ENCODE results near the gene FGF19. TPM values are rescaled to one million over a fixed set of nuclear protein-coding genes. Genes with fewer than 3 reads are reported as not detected.
A peak's percentile ranks its signal among the peaks of the same experiment; 100 is the strongest.

Gene FGF19
- total and polyA plus RNA-seq, 8 donors: not detected

DNA sequence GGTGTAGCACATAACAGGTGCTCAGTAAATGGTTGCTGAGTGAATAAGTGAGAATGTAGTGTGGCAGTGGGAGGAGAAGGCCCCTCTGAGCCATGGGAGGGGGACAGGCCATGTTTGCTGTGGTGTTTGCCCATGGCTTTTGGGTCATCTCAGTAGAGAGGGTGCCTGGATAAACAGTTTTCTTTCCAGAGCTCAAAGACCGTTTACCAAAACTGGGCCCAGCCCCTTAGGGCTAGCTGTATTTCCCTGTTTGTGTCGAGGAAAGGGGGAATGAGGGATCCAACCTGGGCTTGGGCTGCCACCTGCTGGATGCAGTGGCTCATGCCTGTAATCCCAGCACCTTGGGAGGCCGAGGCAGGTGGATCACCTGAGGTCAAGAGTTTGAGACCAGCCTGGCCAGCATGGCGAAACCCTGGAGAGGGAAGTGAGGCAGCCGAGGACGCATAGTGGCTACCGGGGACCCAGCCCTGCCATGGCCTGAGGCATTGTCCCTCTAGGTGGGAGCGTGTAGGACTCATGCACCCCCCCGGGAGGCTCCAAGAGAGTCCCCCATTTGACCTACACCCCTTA is 20.0 kb downstream of the FGF19 start:
- H3K9me3 ChIP-seq: no peaks in the 10 kb centered on the region
- peaks cover 0 to 28% (median 4%) of the 10 kb centered on the region in 3 donors for H3K27me3 ChIP-seq
- H3K4me1 ChIP-seq: peaks cover 5 to 7% (median 6%) of the 10 kb centered on the region in 4 donors
- no peaks in the 10 kb centered on the region for H3K36me3 ChIP-seq
- intact Hi-C loops (cut with DNase I; ENCODE audit: low total_unique reads): no loop called here
- no peak overlapping the region for H3K4me3 ChIP-seq
- no peak overlapping the region for H3K27ac ChIP-seq
- peak in 1 of 2 donors; percentile 42 for DNase-seq
- no peak for TF ChIP-seq EP300 (IDR thresholded peaks at IDR 0.05)
- no peak for TF ChIP-seq POLR2A (IDR thresholded peaks at IDR 0.05)
- TF ChIP-seq, protein P1, sequence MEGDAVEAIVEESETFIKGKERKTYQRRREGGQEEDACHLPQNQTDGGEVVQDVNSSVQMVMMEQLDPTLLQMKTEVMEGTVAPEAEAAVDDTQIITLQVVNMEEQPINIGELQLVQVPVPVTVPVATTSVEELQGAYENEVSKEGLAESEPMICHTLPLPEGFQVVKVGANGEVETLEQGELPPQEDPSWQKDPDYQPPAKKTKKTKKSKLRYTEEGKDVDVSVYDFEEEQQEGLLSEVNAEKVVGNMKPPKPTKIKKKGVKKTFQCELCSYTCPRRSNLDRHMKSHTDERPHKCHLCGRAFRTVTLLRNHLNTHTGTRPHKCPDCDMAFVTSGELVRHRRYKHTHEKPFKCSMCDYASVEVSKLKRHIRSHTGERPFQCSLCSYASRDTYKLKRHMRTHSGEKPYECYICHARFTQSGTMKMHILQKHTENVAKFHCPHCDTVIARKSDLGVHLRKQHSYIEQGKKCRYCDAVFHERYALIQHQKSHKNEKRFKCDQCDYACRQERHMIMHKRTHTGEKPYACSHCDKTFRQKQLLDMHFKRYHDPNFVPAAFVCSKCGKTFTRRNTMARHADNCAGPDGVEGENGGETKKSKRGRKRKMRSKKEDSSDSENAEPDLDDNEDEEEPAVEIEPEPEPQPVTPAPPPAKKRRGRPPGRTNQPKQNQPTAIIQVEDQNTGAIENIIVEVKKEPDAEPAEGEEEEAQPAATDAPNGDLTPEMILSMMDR (IDR thresholded peaks at IDR 0.05): peak in 5 of 7 experiments; percentile 6 to 33 (median 20)
- TF ChIP-seq POLR2AphosphoS5 (IDR thresholded peaks at IDR 0.05): no peak
- 53 to 60% (median 55%) methylated on average over 6 to 9 of the region's 9 CpGs for WGBS, 5 donors

DNA sequence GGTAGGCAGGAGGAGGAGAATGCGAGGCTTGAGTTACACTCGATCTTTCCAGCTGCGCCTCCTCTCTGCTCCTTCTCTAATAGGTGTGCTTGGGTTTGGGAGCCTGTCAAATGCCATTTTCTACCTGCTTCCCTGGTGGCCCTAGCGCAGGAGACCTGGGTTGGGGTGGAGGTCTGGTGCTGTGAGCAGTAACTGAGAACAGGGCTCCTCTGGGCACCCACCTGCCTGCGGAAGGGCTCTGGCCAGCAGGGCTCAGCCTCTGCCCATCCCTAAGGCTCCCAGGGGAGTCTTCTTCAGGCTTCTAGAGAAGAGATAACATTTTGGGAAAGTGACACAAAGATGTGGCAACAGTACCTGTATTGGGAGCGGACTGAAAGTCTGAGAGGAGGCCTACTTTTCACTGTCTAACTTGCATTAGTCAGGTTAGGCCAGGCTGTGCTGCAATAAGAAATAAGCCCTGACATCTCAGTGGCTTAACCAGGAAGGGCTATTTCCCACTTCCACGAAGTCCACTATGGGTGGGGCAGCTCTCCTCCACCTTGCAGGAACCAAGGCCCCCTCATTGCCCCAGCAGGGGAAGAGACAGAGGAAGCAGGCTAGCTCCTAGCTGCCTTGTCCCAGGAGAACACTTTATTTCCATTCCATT is 21.0 kb downstream of the FGF19 start:
- Histone ChIP-seq H3K9me3 (no peaks in the 10 kb centered on the region), H3K4me3 (no peak overlapping the region), H3K36me3 (no peaks in the 10 kb centered on the region), H3K27me3 (peaks cover 0 to 28% (median 4%) of the 10 kb centered on the region in 3 donors), H3K27ac (no peak overlapping the region), H3K4me1 (peaks cover 5 to 7% (median 6%) of the 10 kb centered on the region in 4 donors)
- no peak for DNase-seq
- intact Hi-C loops (cut with DNase I; ENCODE audit: low total_unique reads): no loop called here
- TF ChIP-seq POLR2AphosphoS5 (IDR thresholded peaks at IDR 0.05) (no peak), POLR2A (IDR thresholded peaks at IDR 0.05) (no peak), EP300 (IDR thresholded peaks at IDR 0.05) (no peak)
- TF ChIP-seq, protein P1 (IDR thresholded peaks at IDR 0.05): no peak
- 83 to 90% (median 87%) methylated on average over 7 of the region's 7 CpGs for WGBS, 5 donors

DNA sequence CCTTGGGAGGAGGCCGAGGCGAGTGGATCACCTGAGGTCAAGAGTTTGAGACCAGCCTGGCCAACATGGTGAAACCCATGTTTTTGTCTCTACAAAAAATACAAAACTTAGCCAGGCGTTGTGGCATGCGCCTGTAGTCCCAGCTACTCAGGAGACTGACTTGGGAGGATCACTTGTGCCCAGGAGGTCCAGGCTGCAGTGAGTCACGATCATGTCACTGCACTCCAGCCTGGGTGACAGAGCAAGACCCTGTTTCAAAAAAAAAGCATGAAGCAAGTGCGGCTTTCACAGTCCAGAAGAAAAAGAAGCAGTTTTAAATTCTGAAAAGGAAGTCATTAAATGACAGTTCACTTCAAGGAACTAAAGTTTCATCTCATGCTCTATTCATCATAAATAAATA is 21.6 kb downstream of the FGF19 start:
- TF ChIP-seq POLR2A (IDR thresholded peaks at IDR 0.05): no peak
- intact Hi-C loops (cut with DNase I; ENCODE audit: low total_unique reads): no loop called here
- no peak overlapping the region for H3K27ac ChIP-seq
- H3K36me3 ChIP-seq: no peaks in the 10 kb centered on the region
- DNase-seq: no peak
- no peaks in the 10 kb centered on the region for H3K9me3 ChIP-seq
- H3K27me3 ChIP-seq: peaks cover 0 to 26% (median 4%) of the 10 kb centered on the region in 3 donors
- WGBS, 5 donors: 83 to 87% (median 87%) methylated on average over 6 of the region's 6 CpGs
- no peak overlapping the region for H3K4me3 ChIP-seq
- peaks cover 5 to 7% (median 6%) of the 10 kb centered on the region in 4 donors for H3K4me1 ChIP-seq

- DNase-seq: no peak
- TF ChIP-seq POLR2AphosphoS5 (IDR thresholded peaks at IDR 0.05): no peak
- TF ChIP-seq EP300 (IDR thresholded peaks at IDR 0.05): no peak
- no peak for TF ChIP-seq POLR2A (IDR thresholded peaks at IDR 0.05)
- TF ChIP-seq, protein P1 (IDR thresholded peaks at IDR 0.05): no peak
- 88 to 96% (median 93%) methylated on average over 5 of the region's 5 CpGs for WGBS, 5 donors
- H3K4me3 ChIP-seq: no peak overlapping the region
- intact Hi-C loops (cut with DNase I; ENCODE audit: low total_unique reads): no loop called here
- H3K4me1 ChIP-seq: peaks cover 1 to 4% (median 4%) of the 10 kb centered on the region in 4 donors
- peaks cover 0 to 11% (median under 1%) of the 10 kb centered on the region in 3 donors for H3K27me3 ChIP-seq
- no peak overlapping the region for H3K27ac ChIP-seq
- H3K36me3 ChIP-seq: no peaks in the 10 kb centered on the region
- no peaks in the 10 kb centered on the region for H3K9me3 ChIP-seq
These were observed 23.1 kb downstream of the FGF19 start for GRCh38 chr11:69680688-69681087.

GRCh38 chr11:69677749-69678148 is 26.1 kb downstream of the FGF19 start:
- Histone ChIP-seq H3K27ac (no peak overlapping the region), H3K27me3 (no peaks in the 10 kb centered on the region), H3K9me3 (no peaks in the 10 kb centered on the region), H3K36me3 (peaks cover 0 to 4% (median 3%) of the 10 kb centered on the region in 4 donors), H3K4me1 (peaks cover 13 to 25% (median 22%) of the 10 kb centered on the region in 4 donors), H3K4me3 (no peak overlapping the region)
- intact Hi-C loops (cut with DNase I; ENCODE audit: low total_unique reads): no loop called here
- WGBS, 5 donors: 33 to 53% (median 48%) methylated on average over 2 of the region's 2 CpGs
- TF ChIP-seq, protein P1 (IDR thresholded peaks at IDR 0.05): no peak
- TF ChIP-seq POLR2AphosphoS5 (IDR thresholded peaks at IDR 0.05): no peak
- TF ChIP-seq EP300 (IDR thresholded peaks at IDR 0.05): no peak
- no peak for TF ChIP-seq POLR2A (IDR thresholded peaks at IDR 0.05)
- no peak for DNase-seq
